ENCODE results near the gene PMPCA. TPM values are rescaled to one million over a fixed set of nuclear protein-coding genes. Genes with fewer than 3 reads are reported as not detected.

PMPCA gene
- total and polyA plus RNA-seq, 7 donors: 22.9 to 49.9 (median 27.1) TPM

- intact Hi-C loops (cut with DNase I): no loop called here
- peaks cover 2 to 39% (median 34%) of the 10 kb centered on the region in 4 donors for H3K4me1 ChIP-seq
- no peaks in the 10 kb centered on the region for H3K27me3 ChIP-seq
- peak overlapping the region in 3 of 4 donors; percentile 84 to 100 (median 89) for H3K4me3 ChIP-seq
- peaks cover 10 to 47% (median 14%) of the 10 kb centered on the region in 4 donors for H3K36me3 ChIP-seq
- 58 to 75% methylated on average over 8 of the region's 8 CpGs for WGBS, 2 donors
- H3K9me3 ChIP-seq: no peaks in the 10 kb centered on the region
- H3K27ac ChIP-seq: peak overlapping the region in 1 of 4 donors; percentile 9
- TF ChIP-seq POLR2AphosphoS5 (IDR thresholded peaks at IDR 0.05) (no peak), EP300 (IDR thresholded peaks at IDR 0.05) (no peak)
- no peak for DNase-seq
Measured at GRCh38 chr9:136437430-136437829, 27.0 kb downstream of the PMPCA start.

- no peak for TF ChIP-seq EP300 (IDR thresholded peaks at IDR 0.05)
- TF ChIP-seq POLR2AphosphoS5 (IDR thresholded peaks at IDR 0.05): no peak
- no peak for TF ChIP-seq CTCF (IDR thresholded peaks at IDR 0.05)
- no peak for TF ChIP-seq POLR2A (IDR thresholded peaks at IDR 0.05)
- no peaks in the 10 kb centered on the region for H3K9me3 ChIP-seq
- DNase-seq: no peak
- intact Hi-C loops (cut with DNase I): no loop called here
- H3K27me3 ChIP-seq: no peaks in the 10 kb centered on the region
- H3K4me3 ChIP-seq: peak overlapping the region; percentile 83 to 100 (median 86)
- H3K36me3 ChIP-seq: peaks cover 12 to 47% (median 17%) of the 10 kb centered on the region in 4 donors
- 45 to 56% methylated on average over 37 of the region's 37 CpGs for WGBS, 2 donors
- peak overlapping the region in 1 of 4 donors; percentile 83 for H3K27ac ChIP-seq
- peaks cover 2 to 39% (median 34%) of the 10 kb centered on the region in 4 donors for H3K4me1 ChIP-seq
Measured at GRCh38 chr9:136437839-136438547, 27.5 kb downstream of the PMPCA start.

- Histone ChIP-seq H3K9me3 (no peaks in the 10 kb centered on the region), H3K27me3 (no peaks in the 10 kb centered on the region), H3K36me3 (peaks cover 15 to 48% (median 25%) of the 10 kb centered on the region in 4 donors), H3K4me1 (peaks cover 2 to 39% (median 34%) of the 10 kb centered on the region in 4 donors), H3K27ac (peak overlapping the region; percentile 83 to 85 (median 84)), H3K4me3 (peak overlapping the region; percentile 83 to 100 (median 86))
- TF ChIP-seq POLR2A (IDR thresholded peaks at IDR 0.05): no peak
- no peak for TF ChIP-seq EP300 (IDR thresholded peaks at IDR 0.05)
- no peak for TF ChIP-seq POLR2AphosphoS5 (IDR thresholded peaks at IDR 0.05)
- no peak for TF ChIP-seq CTCF (IDR thresholded peaks at IDR 0.05)
- no peak for DNase-seq
- 1% methylated on average over 91 of the region's 91 CpGs for WGBS, 2 donors
- intact Hi-C loops (cut with DNase I): no loop called here
Measured at GRCh38 chr9:136438548-136439480, 28.4 kb downstream of the PMPCA start.

GRCh38 chr9:136439481-136440408 is 29.3 kb downstream of the PMPCA start, which contains the start of gene INPP5E:
INPP5E (minus strand) TSS chr9:136439845; CDS start chr9:136439419, 426 bp downstream.
- TF ChIP-seq POLR2AphosphoS5 (IDR thresholded peaks at IDR 0.05): peak in 2 of 4 donors; percentile 61 to 71
- no peak for TF ChIP-seq POLR2A (IDR thresholded peaks at IDR 0.05)
- no peak for TF ChIP-seq EP300 (IDR thresholded peaks at IDR 0.05)
- peak in 3 of 4 experiments; percentile 25 to 60 (median 49) for TF ChIP-seq CTCF (IDR thresholded peaks at IDR 0.05)
- H3K9me3 ChIP-seq: no peaks in the 10 kb centered on the region
- no peaks in the 10 kb centered on the region for H3K27me3 ChIP-seq
- peak within 1 kb of the TSS; percentile 83 to 100 (median 86) for H3K4me3 ChIP-seq
- peaks cover 2 to 39% (median 34%) of the 10 kb centered on the region in 4 donors for H3K4me1 ChIP-seq
- peaks cover 22 to 48% (median 27%) of the 10 kb centered on the region in 4 donors for H3K36me3 ChIP-seq
- intact Hi-C loops (cut with DNase I): no loop called here
- H3K27ac ChIP-seq: peak within 1 kb of the TSS; percentile 83 to 85 (median 84)
- peak; percentile 78 for DNase-seq
- WGBS, 2 donors: 6 to 10% methylated on average over 90 of the region's 90 CpGs
